ENCODE results near the gene ATP2B2. TPM values are rescaled to one million over a fixed set of nuclear protein-coding genes. Genes with fewer than 3 reads are reported as not detected.

The ATP2B2 gene
- total and polyA plus RNA-seq, 2 experiments from 2014 or later: 0.42 to 0.63 TPM

DNA sequence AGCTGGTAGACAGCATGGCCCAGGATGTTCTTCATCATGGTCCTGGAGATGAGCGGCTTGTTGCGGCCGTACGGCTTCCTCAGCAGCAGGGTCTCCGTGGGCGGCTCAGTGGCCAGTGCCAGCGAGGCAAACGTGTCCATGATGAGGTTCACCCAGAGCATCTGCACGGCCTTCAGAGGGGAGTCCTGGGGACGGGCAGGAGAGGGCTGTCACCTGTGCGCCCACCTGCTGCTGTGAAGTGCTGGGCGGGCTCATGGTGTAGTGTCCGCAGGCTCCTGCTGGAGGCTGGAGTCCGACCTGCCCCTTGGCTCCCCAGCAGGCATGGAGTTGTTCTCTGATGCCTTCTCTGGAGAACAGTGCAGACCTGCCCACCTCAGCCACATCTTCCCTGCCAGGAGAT lies 162.6 kb downstream of the ATP2B2 start (continued):
- TF ChIP-seq ZNF331 (CRISPR knock-in tag; IDR thresholded peaks at IDR 0.05; ENCODE audit: low read depth) (no peak), NANOG (IDR thresholded peaks at IDR 0.05; ENCODE audit: borderline replicate concordance) (no peak)

DNA sequence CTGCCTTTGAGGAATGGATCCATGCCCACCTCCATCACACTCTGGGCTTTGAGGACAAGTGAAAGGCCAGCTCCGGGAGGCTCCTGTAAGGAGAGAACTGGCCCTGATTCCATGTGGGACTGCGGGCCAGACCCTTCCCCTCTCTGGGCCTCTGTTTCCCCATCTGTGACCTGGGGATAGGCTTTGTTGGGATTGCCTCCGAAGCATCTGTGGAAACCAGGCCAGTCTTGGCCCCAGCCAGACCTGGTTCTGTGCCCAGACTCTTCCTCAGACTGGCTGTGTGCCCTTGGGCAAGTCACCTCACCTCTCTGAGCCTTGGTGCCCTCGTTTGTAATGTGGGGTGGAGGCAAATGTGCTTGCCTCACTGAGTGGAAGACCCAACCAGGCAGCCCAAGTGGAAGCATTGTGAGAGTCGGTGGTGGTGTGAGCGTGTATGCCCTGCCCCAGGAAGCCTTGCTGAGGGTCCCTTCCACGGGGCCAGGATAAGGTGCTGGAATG lies 163.4 kb downstream of the ATP2B2 start:
- Histone ChIP-seq H3K79me2 (replicated peaks; ENCODE audit: insufficient read depth) (no peaks in the 10 kb centered on the region), H3K27me3 (ENCODE audit: insufficient read depth) (no peaks in the 10 kb centered on the region), H3K4me3 (no peak overlapping the region), H3K27ac (ENCODE audit: low read depth) (no peak overlapping the region), H2AFZ (no peak overlapping the region), H4K20me1 (replicated peaks; ENCODE audit: insufficient read depth) (no peaks in the 10 kb centered on the region), H3K9me2 (ENCODE audit: insufficient read depth) (no peaks in the 10 kb centered on the region), H3K36me3 (ENCODE audit: insufficient read depth) (no peaks in the 10 kb centered on the region), H3F3A (replicated peaks; ENCODE audit: low read depth) (no peaks in the 10 kb centered on the region), H3K4me1 (ENCODE audit: insufficient read depth) (no peaks in the 10 kb centered on the region), H3K4me2 (no peak overlapping the region)
- Mint-ChIP-seq H3K27me3 (ENCODE audit: insufficient read depth, low read depth, poor library complexity) (peaks cover 4% of the 10 kb centered on the region), H3K27ac (no peak overlapping the region), H3K4me1 (no peaks in the 10 kb centered on the region; the same call in 1 of the 3 replicates), H3K4me3 (no peak overlapping the region), H3K9me3 (no peaks in the 10 kb centered on the region; the same call in 2 of the 3 replicates), H3K36me3 (ENCODE audit: low read depth) (no peaks in the 10 kb centered on the region; the same call in 2 of the 3 replicates)
- ATAC-seq (no peak), DNase-seq (ENCODE audit: low spot score) (no peak)
- TF ChIP-seq ZNF331 (CRISPR knock-in tag; IDR thresholded peaks at IDR 0.05; ENCODE audit: low read depth): no peak
- no peak for TF ChIP-seq NANOG (IDR thresholded peaks at IDR 0.05; ENCODE audit: borderline replicate concordance)
- TF ChIP-seq, protein P1, sequence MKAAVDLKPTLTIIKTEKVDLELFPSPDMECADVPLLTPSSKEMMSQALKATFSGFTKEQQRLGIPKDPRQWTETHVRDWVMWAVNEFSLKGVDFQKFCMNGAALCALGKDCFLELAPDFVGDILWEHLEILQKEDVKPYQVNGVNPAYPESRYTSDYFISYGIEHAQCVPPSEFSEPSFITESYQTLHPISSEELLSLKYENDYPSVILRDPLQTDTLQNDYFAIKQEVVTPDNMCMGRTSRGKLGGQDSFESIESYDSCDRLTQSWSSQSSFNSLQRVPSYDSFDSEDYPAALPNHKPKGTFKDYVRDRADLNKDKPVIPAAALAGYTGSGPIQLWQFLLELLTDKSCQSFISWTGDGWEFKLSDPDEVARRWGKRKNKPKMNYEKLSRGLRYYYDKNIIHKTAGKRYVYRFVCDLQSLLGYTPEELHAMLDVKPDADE (IDR thresholded peaks at IDR 0.05): no peak
- no peak for TF ChIP-seq STAT1 (IDR thresholded peaks at IDR 0.05; ENCODE audit: unreplicated experiment)
- TF ChIP-seq, protein P2, sequence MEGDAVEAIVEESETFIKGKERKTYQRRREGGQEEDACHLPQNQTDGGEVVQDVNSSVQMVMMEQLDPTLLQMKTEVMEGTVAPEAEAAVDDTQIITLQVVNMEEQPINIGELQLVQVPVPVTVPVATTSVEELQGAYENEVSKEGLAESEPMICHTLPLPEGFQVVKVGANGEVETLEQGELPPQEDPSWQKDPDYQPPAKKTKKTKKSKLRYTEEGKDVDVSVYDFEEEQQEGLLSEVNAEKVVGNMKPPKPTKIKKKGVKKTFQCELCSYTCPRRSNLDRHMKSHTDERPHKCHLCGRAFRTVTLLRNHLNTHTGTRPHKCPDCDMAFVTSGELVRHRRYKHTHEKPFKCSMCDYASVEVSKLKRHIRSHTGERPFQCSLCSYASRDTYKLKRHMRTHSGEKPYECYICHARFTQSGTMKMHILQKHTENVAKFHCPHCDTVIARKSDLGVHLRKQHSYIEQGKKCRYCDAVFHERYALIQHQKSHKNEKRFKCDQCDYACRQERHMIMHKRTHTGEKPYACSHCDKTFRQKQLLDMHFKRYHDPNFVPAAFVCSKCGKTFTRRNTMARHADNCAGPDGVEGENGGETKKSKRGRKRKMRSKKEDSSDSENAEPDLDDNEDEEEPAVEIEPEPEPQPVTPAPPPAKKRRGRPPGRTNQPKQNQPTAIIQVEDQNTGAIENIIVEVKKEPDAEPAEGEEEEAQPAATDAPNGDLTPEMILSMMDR (conservative IDR thresholded peaks at IDR 0.05; ENCODE audit: low read depth in 2 of 2): no peak
- TF ChIP-seq JUNB (IDR thresholded peaks at IDR 0.05; ENCODE audit: unreplicated experiment): no peak
- TF ChIP-seq ZNF114 (CRISPR knock-in tag; IDR thresholded peaks at IDR 0.05): no peak
- TF ChIP-seq, protein P3, sequence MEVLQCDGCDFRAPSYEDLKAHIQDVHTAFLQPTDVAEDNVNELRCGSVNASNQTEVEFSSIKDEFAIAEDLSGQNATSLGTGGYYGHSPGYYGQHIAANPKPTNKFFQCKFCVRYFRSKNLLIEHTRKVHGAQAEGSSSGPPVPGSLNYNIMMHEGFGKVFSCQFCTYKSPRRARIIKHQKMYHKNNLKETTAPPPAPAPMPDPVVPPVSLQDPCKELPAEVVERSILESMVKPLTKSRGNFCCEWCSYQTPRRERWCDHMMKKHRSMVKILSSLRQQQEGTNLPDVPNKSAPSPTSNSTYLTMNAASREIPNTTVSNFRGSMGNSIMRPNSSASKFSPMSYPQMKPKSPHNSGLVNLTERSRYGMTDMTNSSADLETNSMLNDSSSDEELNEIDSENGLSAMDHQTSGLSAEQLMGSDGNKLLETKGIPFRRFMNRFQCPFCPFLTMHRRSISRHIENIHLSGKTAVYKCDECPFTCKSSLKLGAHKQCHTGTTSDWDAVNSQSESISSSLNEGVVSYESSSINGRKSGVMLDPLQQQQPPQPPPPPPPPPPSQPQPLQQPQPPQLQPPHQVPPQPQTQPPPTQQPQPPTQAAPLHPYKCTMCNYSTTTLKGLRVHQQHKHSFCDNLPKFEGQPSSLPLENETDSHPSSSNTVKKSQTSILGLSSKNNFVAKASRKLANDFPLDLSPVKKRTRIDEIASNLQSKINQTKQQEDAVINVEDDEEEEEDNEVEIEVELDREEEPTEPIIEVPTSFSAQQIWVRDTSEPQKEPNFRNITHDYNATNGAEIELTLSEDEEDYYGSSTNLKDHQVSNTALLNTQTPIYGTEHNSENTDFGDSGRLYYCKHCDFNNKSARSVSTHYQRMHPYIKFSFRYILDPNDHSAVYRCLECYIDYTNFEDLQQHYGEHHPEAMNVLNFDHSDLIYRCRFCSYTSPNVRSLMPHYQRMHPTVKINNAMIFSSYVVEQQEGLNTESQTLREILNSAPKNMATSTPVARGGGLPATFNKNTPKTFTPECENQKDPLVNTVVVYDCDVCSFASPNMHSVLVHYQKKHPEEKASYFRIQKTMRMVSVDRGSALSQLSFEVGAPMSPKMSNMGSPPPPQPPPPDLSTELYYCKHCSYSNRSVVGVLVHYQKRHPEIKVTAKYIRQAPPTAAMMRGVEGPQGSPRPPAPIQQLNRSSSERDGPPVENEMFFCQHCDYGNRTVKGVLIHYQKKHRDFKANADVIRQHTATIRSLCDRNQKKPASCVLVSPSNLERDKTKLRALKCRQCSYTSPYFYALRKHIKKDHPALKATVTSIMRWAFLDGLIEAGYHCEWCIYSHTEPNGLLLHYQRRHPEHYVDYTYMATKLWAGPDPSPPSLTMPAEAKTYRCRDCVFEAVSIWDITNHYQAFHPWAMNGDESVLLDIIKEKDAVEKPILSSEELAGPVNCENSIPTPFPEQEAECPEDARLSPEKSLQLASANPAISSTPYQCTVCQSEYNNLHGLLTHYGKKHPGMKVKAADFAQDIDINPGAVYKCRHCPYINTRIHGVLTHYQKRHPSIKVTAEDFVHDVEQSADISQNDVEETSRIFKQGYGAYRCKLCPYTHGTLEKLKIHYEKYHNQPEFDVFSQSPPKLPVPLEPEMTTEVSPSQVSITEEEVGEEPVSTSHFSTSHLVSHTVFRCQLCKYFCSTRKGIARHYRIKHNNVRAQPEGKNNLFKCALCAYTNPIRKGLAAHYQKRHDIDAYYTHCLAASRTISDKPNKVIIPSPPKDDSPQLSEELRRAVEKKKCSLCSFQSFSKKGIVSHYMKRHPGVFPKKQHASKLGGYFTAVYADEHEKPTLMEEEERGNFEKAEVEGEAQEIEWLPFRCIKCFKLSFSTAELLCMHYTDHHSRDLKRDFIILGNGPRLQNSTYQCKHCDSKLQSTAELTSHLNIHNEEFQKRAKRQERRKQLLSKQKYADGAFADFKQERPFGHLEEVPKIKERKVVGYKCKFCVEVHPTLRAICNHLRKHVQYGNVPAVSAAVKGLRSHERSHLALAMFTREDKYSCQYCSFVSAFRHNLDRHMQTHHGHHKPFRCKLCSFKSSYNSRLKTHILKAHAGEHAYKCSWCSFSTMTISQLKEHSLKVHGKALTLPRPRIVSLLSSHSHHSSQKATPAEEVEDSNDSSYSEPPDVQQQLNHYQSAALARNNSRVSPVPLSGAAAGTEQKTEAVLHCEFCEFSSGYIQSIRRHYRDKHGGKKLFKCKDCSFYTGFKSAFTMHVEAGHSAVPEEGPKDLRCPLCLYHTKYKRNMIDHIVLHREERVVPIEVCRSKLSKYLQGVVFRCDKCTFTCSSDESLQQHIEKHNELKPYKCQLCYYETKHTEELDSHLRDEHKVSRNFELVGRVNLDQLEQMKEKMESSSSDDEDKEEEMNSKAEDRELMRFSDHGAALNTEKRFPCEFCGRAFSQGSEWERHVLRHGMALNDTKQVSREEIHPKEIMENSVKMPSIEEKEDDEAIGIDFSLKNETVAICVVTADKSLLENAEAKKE (CRISPR knock-in tag; IDR thresholded peaks at IDR 0.05): no peak
- TF ChIP-seq CREB1 (CRISPR knock-in tag; IDR thresholded peaks at IDR 0.05; ENCODE audit: low read depth): no peak
- TF ChIP-seq POLR2AphosphoS5 (IDR thresholded peaks at IDR 0.05; ENCODE audit: low read depth): no peak
- no peak for TF ChIP-seq EZH2phosphoT487 (IDR thresholded peaks at IDR 0.05; ENCODE audit: unreplicated experiment)
- TF ChIP-seq EZH2 (IDR thresholded peaks at IDR 0.05; ENCODE audit: low read depth, unreplicated experiment): no peak

Measured in GM23338 (cell line).